ENCODE results near the gene ANKH. TPM values are rescaled to one million over a fixed set of nuclear protein-coding genes. Genes with fewer than 3 reads are reported as not detected.

Gene ANKH
- total and polyA plus RNA-seq, 8 donors: 3.6 to 115 (median 14.3) TPM

- peaks cover 40 to 74% (median 68%) of the 10 kb centered on the region in 4 donors for H3K36me3 ChIP-seq
- intact Hi-C loops (cut with DNase I; ENCODE audit: low total_unique reads): no loop called here
- no peak overlapping the region for H3K4me3 ChIP-seq
- TF ChIP-seq POLR2A (IDR thresholded peaks at IDR 0.05) (no peak), CTCF (IDR thresholded peaks at IDR 0.05) (no peak), EP300 (IDR thresholded peaks at IDR 0.05) (no peak), POLR2AphosphoS5 (IDR thresholded peaks at IDR 0.05) (no peak)
- H3K9me3 ChIP-seq: no peaks in the 10 kb centered on the region
- WGBS, 5 donors: 92 to 99% (median 97%) methylated on average over 3 of the region's 3 CpGs
- H3K4me1 ChIP-seq: no peaks in the 10 kb centered on the region
- no peaks in the 10 kb centered on the region for H3K27me3 ChIP-seq
- H3K27ac ChIP-seq: no peak overlapping the region
- no peak for DNase-seq
Measured at GRCh38 chr5:14715481-14715880, 156.1 kb downstream of the ANKH start.

GRCh38 chr5:14714706-14715105 is 156.9 kb downstream of the ANKH start:
- no peak for TF ChIP-seq CTCF (IDR thresholded peaks at IDR 0.05)
- no peak for TF ChIP-seq POLR2AphosphoS5 (IDR thresholded peaks at IDR 0.05)
- Histone ChIP-seq H3K4me3 (no peak overlapping the region), H3K27ac (no peak overlapping the region), H3K27me3 (no peaks in the 10 kb centered on the region), H3K36me3 (peaks cover 48 to 81% (median 75%) of the 10 kb centered on the region in 4 donors), H3K4me1 (no peaks in the 10 kb centered on the region), H3K9me3 (no peaks in the 10 kb centered on the region)
- intact Hi-C loops (cut with DNase I; ENCODE audit: low total_unique reads): no loop called here
- WGBS, 5 donors: 96 to 99% (median 98%) methylated on average over 6 of the region's 6 CpGs
- DNase-seq: no peak

- Histone ChIP-seq H3K27me3 (no peaks in the 10 kb centered on the region), H3K9me3 (no peaks in the 10 kb centered on the region), H3K4me1 (no peaks in the 10 kb centered on the region), H3K4me3 (no peak overlapping the region), H3K27ac (no peak overlapping the region), H3K36me3 (peaks cover 52 to 91% (median 85%) of the 10 kb centered on the region in 4 donors)
- WGBS, 5 donors: 90 to 96% (median 93%) methylated on average over 23 of the region's 23 CpGs
- no peak for DNase-seq
- intact Hi-C loops (cut with DNase I; ENCODE audit: low total_unique reads): no loop called here
- no peak for TF ChIP-seq POLR2AphosphoS5 (IDR thresholded peaks at IDR 0.05)
- no peak for TF ChIP-seq POLR2A (IDR thresholded peaks at IDR 0.05)
- no peak for TF ChIP-seq EP300 (IDR thresholded peaks at IDR 0.05)
- no peak for TF ChIP-seq CTCF (IDR thresholded peaks at IDR 0.05)
Measured at GRCh38 chr5:14713476-14714390, 157.8 kb downstream of the ANKH start.

GRCh38 chr5:14712666-14713065 is 158.9 kb downstream of the ANKH start:
- Histone ChIP-seq H3K4me1 (no peaks in the 10 kb centered on the region), H3K27me3 (no peaks in the 10 kb centered on the region), H3K4me3 (no peak overlapping the region), H3K9me3 (no peaks in the 10 kb centered on the region), H3K27ac (no peak overlapping the region), H3K36me3 (peaks cover 52 to 99% (median 96%) of the 10 kb centered on the region in 4 donors)
- no peak for TF ChIP-seq POLR2AphosphoS5 (IDR thresholded peaks at IDR 0.05)
- TF ChIP-seq EP300 (IDR thresholded peaks at IDR 0.05): no peak
- no peak for TF ChIP-seq CTCF (IDR thresholded peaks at IDR 0.05)
- TF ChIP-seq POLR2A (IDR thresholded peaks at IDR 0.05): no peak
- intact Hi-C loops (cut with DNase I; ENCODE audit: low total_unique reads): no loop called here
- WGBS, 5 donors: 96 to 99% (median 98%) methylated on average over 16 to 17 of the region's 17 CpGs
- DNase-seq: no peak
